Progenitor cell of endocrine pancreas (in vitro differentiated cells): ENCODE data around the gene RHBG. TPM values are rescaled to one million over a fixed set of nuclear protein-coding genes. Genes with fewer than 3 reads are reported as not detected.

Experiments
- DNase-seq: peaks from one replicate; pipeline ENCODE4 v3.0.0; 2021; ENCODE audit warnings: low spot score; ENCODE audit not compliant: unreplicated experiment
- H3K27ac Mint-ChIP-seq: 2 replicates; pipeline ENCODE4 v1.8.0; 2021; ENCODE audit warnings: mild to moderate bottlenecking, moderate library complexity, mixed read lengths
- H3K27me3 Mint-ChIP-seq: 2 replicates; pipeline ENCODE4 v1.8.0; 2021; ENCODE audit warnings: mixed read lengths
- H3K36me3 Mint-ChIP-seq: 2 replicates; pipeline ENCODE4 v1.8.0; 2022; ENCODE audit warnings: mixed read lengths; ENCODE audit not compliant: insufficient read depth
- H3K4me1 Mint-ChIP-seq: 2 replicates; pipeline ENCODE4 v1.8.0; 2021; ENCODE audit warnings: low read depth, mixed read lengths
- H3K4me3 Mint-ChIP-seq: 2 replicates; pipeline ENCODE4 v1.8.0; 2021; ENCODE audit warnings: low read depth, mild to moderate bottlenecking, moderate library complexity, mixed read lengths
- H3K9me3 Mint-ChIP-seq: 2 replicates; pipeline ENCODE4 v1.8.0; 2021; ENCODE audit warnings: low read depth, mixed read lengths
- total RNA-seq: library from RNA; stranded (reverse); gene quantifications from 2 replicates; pipeline ENCODE4 v1.2.1, GENCODE V29; 2021
- TF ChIP-seq, protein P1 (sequence below): fragments of 200-600 bp; sonication (generic); IDR thresholded peaks from one replicate; pipeline ENCODE4 v1.5.0; 2021; ENCODE audit warnings: antibody characterized with exemption, mild to moderate bottlenecking; ENCODE audit not compliant: unreplicated experiment

The RHBG gene
- total RNA-seq, 1 donor from 2014 or later, result 0.36 TPM

DNA sequence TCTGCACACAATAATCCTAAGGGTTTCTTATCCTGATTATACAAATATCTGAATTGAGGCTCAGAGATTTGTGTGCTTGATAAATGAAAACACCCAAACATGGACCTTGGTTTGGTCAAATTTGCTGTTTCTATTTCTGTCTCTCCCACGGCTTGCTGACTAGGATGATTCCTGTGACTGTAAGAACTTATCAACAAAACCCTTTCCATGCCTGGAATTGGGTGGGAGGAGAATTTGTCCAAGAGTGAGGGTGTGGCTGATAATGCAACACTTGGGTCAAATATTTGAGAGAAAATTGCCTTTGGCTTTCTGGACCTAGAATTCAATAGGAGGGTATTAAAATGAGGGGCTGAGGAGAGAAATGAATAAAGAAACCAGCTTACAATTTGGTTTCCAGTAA lies 48.0 kb downstream of the RHBG start:
- Mint-ChIP-seq H3K27ac (no peak overlapping the region), H3K27me3 (peaks cover 85% of the 10 kb centered on the region), H3K4me3 (no peak overlapping the region), H3K9me3 (no peaks in the 10 kb centered on the region), H3K36me3 (no peaks in the 10 kb centered on the region), H3K4me1 (peaks cover 2% of the 10 kb centered on the region)
- TF ChIP-seq, protein P1, sequence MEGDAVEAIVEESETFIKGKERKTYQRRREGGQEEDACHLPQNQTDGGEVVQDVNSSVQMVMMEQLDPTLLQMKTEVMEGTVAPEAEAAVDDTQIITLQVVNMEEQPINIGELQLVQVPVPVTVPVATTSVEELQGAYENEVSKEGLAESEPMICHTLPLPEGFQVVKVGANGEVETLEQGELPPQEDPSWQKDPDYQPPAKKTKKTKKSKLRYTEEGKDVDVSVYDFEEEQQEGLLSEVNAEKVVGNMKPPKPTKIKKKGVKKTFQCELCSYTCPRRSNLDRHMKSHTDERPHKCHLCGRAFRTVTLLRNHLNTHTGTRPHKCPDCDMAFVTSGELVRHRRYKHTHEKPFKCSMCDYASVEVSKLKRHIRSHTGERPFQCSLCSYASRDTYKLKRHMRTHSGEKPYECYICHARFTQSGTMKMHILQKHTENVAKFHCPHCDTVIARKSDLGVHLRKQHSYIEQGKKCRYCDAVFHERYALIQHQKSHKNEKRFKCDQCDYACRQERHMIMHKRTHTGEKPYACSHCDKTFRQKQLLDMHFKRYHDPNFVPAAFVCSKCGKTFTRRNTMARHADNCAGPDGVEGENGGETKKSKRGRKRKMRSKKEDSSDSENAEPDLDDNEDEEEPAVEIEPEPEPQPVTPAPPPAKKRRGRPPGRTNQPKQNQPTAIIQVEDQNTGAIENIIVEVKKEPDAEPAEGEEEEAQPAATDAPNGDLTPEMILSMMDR, result no peak
- no peak for DNase-seq

DNA sequence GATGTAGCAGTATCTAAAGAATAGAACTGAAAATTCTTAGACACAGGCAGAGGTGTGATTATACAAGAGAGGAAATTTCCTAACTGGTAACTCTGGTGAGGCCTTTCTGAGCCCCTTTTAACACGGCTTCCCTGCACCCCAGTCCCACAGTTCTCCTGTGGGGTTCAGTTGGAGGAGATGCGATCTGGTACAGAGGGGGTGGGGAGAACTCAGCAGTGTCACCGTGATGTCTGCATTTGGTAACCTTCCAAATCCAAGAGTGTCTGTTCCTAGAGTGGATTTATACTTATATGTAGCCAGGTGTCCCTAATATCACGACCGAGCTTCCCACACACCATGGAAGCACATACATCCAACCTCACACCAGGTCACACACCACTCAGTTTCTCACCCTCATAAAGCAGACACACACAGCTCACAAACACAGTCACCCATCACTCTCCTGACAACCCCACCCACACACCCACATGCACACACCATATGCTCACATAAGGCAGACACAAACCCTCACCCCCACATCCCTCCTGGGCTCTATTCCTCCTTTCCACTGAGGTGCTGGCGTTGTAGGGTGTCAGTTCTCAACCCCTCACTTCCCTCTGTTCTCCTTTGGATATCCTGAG lies 48.5 kb downstream of the RHBG start:
- Mint-ChIP-seq H3K27ac (no peak overlapping the region), H3K9me3 (no peaks in the 10 kb centered on the region), H3K4me3 (no peak overlapping the region), H3K36me3 (no peaks in the 10 kb centered on the region), H3K27me3 (peaks cover 85% of the 10 kb centered on the region), H3K4me1 (peaks cover 2% of the 10 kb centered on the region)
- TF ChIP-seq, protein P1, result no peak
- no peak for DNase-seq

- H3K36me3 Mint-ChIP-seq, result no peaks in the 10 kb centered on the region
- peaks cover 94% of the 10 kb centered on the region for H3K27me3 Mint-ChIP-seq
- DNase-seq, result no peak
- TF ChIP-seq, protein P1, result no peak
- no peak overlapping the region for H3K27ac Mint-ChIP-seq
- H3K4me1 Mint-ChIP-seq, result peaks cover 2% of the 10 kb centered on the region
- no peaks in the 10 kb centered on the region for H3K9me3 Mint-ChIP-seq
- H3K4me3 Mint-ChIP-seq, result no peak overlapping the region
Measured at GRCh38 chr1:156418416-156419070, 49.5 kb downstream of the RHBG start.

- Mint-ChIP-seq H3K27me3 (peaks cover 96% of the 10 kb centered on the region), H3K4me1 (peaks cover 2% of the 10 kb centered on the region), H3K36me3 (no peaks in the 10 kb centered on the region), H3K27ac (no peak overlapping the region), H3K9me3 (no peaks in the 10 kb centered on the region), H3K4me3 (no peak overlapping the region)
- TF ChIP-seq, protein P1, result peak; percentile 44
- DNase-seq, result no peak
Measured at GRCh38 chr1:156419854-156420204, 50.8 kb downstream of the RHBG start.

- TF ChIP-seq, protein P1, result peak; percentile 11
- H3K36me3 Mint-ChIP-seq, result no peaks in the 10 kb centered on the region
- no peak for DNase-seq
- H3K9me3 Mint-ChIP-seq, result no peaks in the 10 kb centered on the region
- H3K4me3 Mint-ChIP-seq, result no peak overlapping the region
- H3K4me1 Mint-ChIP-seq, result peaks cover 2% of the 10 kb centered on the region
- peaks cover 96% of the 10 kb centered on the region for H3K27me3 Mint-ChIP-seq
- no peak overlapping the region for H3K27ac Mint-ChIP-seq
Measured at GRCh38 chr1:156420205-156421061, 51.4 kb downstream of the RHBG start.
